Natural killer cell (primary cell): ENCODE data around the gene UMOD. TPM values are rescaled to one million over a fixed set of nuclear protein-coding genes. Genes with fewer than 3 reads are reported as not detected.

ENCODE experiments used
- ATAC-seq, 3 donors: fragments of 150-1000 bp in 2 of 3; fragments of 200-7000 bp in 1 of 3; cut with Tn5 transposase; 1 replicate in 1 of 3; 2 replicates in 2 of 3; pipeline ENCODE4 v1.10.0; 2021; ENCODE audit warnings: mild to moderate bottlenecking in 2 of 3, moderate library complexity in 2 of 3
- DNase-seq, 2 donors: peaks; one replicate each; pipeline versions ENCODE4 v3.0.0 to v3.0.0-alpha.2; 2013 to 2021; ENCODE audit warnings: mixed read lengths in 1 of 2
- H3K27ac ChIP-seq: one replicate; pipeline ENCODE4 v1.5.1; 2013; ENCODE audit warnings: mild to moderate bottlenecking, low read length
- H3K27me3 ChIP-seq: one replicate; pipeline ENCODE4 v1.6.1; 2013; ENCODE audit warnings: low read length; ENCODE audit not compliant: control insufficient read depth, insufficient read depth
- H3K36me3 ChIP-seq: one replicate; pipeline ENCODE4 v1.6.1; 2013; ENCODE audit warnings: low read length; ENCODE audit not compliant: control insufficient read depth, insufficient read depth
- H3K4me1 ChIP-seq: one replicate; pipeline ENCODE4 v1.6.1; 2013; ENCODE audit warnings: low read length; ENCODE audit not compliant: control insufficient read depth, insufficient read depth
- H3K4me3 ChIP-seq: one replicate; pipeline ENCODE4 v1.5.1; 2013; ENCODE audit warnings: low read length
- H3K9me3 ChIP-seq: one replicate; pipeline ENCODE4 v1.6.1; 2013; ENCODE audit warnings: low read length; ENCODE audit not compliant: control insufficient read depth, insufficient read depth
- H3K27ac Mint-ChIP-seq, 2 donors: one replicate each; pipeline ENCODE4 v1.8.0; 2022; ENCODE audit warnings: mild to moderate bottlenecking in 2 of 2, mixed read lengths in 2 of 2, moderate library complexity in 1 of 2
- H3K27me3 Mint-ChIP-seq, 2 donors: one replicate each; pipeline ENCODE4 v1.8.0; 2022; ENCODE audit warnings: low read depth in 2 of 2, mixed read lengths in 2 of 2
- H3K36me3 Mint-ChIP-seq: one replicate; pipeline ENCODE4 v1.8.0; 2022; ENCODE audit warnings: mixed read lengths
- H3K4me1 Mint-ChIP-seq, 2 donors: one replicate each; pipeline ENCODE4 v1.8.0; 2022; ENCODE audit warnings: mixed read lengths in 2 of 2
- H3K4me3 Mint-ChIP-seq: one replicate; pipeline ENCODE4 v1.8.0; 2022; ENCODE audit warnings: mild to moderate bottlenecking, moderate library complexity, mixed read lengths
- H3K9me3 Mint-ChIP-seq, 2 donors: one replicate each; pipeline ENCODE4 v1.8.0; 2022; ENCODE audit warnings: mixed read lengths in 2 of 2
- WGBS: methylation state at CpG from one replicate; pipeline ENCODE4 v1.1.7; 2013; ENCODE audit warnings: missing lambda C conversion rate; ENCODE audit not compliant: insufficient coverage; 5-methylcytosine and 5-hydroxymethylcytosine counted together
- intact Hi-C: fragments of 100-400 bp; cut with micrococcal nuclease; formaldehyde crosslinking; loops from one replicate; pipeline ENCODE4 v1.14.2; 2022
- total RNA-seq, 4 donors: library from RNA; stranded (reverse); fragments of 120-200 nt in 1 of 4; gene quantifications; one replicate each; pipeline versions ENCODE4 v1.2.3 to v1.2.4, GENCODE V29; 2013 to 2022
- TF ChIP-seq, protein P1 (sequence below): fragments of 200-600 bp; IDR thresholded peaks from one replicate; pipeline ENCODE4 v1.8.0; 2022; ENCODE audit warnings: antibody characterized with exemption

The UMOD gene
- total RNA-seq, 3 donors from 2014 or later (not counting 1 experiment from before 2014, with no cell fraction given) = not detected

DNA sequence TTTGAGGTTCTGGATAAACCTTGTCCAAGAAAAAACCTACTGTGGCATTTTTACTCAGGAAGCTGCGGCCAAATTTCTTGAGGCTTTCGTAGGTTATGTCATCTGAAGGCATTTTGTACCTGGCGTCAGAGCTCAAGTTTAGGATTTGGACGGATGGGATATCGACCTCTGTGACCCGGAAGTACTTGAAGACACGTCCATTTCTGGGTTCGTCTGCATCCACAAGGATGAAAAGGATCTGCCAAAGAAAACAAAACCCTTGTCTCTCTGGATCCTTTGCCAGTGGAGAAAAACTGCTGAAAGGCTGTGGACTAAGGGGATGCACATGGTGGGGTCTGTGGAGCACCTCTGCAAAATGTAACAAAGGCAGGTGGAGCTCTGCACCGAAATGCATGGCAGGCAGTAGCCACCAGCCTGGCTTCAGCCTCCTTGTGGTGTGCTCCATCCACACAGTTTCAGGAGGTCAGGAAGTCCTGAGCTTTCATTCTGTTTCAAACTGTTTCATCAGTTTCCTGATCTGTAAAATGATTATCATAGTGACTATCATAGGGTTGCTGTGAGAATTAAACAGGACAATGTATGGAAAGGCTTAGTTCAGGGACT is 17.0 kb upstream of the UMOD start:
- Histone ChIP-seq H3K27ac (no peak overlapping the region), H3K36me3 (no peaks in the 10 kb centered on the region), H3K27me3 (no peaks in the 10 kb centered on the region), H3K4me1 (no peaks in the 10 kb centered on the region), H3K9me3 (no peaks in the 10 kb centered on the region), H3K4me3 (no peak overlapping the region)
- TF ChIP-seq, protein P1, sequence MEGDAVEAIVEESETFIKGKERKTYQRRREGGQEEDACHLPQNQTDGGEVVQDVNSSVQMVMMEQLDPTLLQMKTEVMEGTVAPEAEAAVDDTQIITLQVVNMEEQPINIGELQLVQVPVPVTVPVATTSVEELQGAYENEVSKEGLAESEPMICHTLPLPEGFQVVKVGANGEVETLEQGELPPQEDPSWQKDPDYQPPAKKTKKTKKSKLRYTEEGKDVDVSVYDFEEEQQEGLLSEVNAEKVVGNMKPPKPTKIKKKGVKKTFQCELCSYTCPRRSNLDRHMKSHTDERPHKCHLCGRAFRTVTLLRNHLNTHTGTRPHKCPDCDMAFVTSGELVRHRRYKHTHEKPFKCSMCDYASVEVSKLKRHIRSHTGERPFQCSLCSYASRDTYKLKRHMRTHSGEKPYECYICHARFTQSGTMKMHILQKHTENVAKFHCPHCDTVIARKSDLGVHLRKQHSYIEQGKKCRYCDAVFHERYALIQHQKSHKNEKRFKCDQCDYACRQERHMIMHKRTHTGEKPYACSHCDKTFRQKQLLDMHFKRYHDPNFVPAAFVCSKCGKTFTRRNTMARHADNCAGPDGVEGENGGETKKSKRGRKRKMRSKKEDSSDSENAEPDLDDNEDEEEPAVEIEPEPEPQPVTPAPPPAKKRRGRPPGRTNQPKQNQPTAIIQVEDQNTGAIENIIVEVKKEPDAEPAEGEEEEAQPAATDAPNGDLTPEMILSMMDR = no peak
- peaks cover 0 to 8% of the 10 kb centered on the region in 2 donors for H3K27me3 Mint-ChIP-seq
- no peak for DNase-seq
- intact Hi-C loops = no loop called here
- 83% methylated on average over 9 of the region's 9 CpGs for WGBS
- no peak overlapping the region for H3K4me3 Mint-ChIP-seq
- no peaks in the 10 kb centered on the region for H3K36me3 Mint-ChIP-seq
- H3K27ac Mint-ChIP-seq = no peak overlapping the region
- H3K4me1 Mint-ChIP-seq = no peaks in the 10 kb centered on the region
- no peaks in the 10 kb centered on the region for H3K9me3 Mint-ChIP-seq
- no peak for ATAC-seq

DNA sequence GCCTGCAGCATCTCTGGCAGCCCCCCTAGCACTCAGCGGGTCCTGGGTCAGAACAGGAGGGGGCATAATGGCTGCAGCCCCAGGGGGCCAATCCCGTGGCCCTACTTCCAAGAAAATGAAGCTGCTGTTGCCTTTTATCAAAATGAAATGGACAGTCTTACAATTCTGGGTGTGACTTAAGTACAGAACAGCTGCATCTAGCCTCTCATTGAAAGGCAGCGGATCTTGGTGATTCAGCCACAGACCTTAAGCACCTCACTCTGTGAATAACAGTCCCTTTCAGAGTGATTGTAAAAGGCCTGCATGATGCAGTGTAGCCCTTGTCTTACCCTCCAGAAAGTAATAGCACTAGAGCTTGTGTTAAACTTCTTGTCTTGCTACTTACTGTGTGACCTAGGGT is 11.5 kb upstream of the UMOD start:
- no peak for DNase-seq
- no peaks in the 10 kb centered on the region for H3K36me3 ChIP-seq
- TF ChIP-seq, protein P1 = no peak
- H3K36me3 Mint-ChIP-seq = no peaks in the 10 kb centered on the region
- no peak overlapping the region for H3K4me3 Mint-ChIP-seq
- H3K27ac ChIP-seq = no peak overlapping the region
- no peaks in the 10 kb centered on the region for H3K4me1 ChIP-seq
- H3K9me3 ChIP-seq = no peaks in the 10 kb centered on the region
- H3K4me3 ChIP-seq = no peak overlapping the region
- H3K9me3 Mint-ChIP-seq = no peaks in the 10 kb centered on the region
- intact Hi-C loops = no loop called here
- 79% methylated on average over 3 of the region's 3 CpGs for WGBS
- ATAC-seq = no peak
- H3K27ac Mint-ChIP-seq = no peak overlapping the region
- peaks cover 6 to 14% of the 10 kb centered on the region in 2 donors for H3K27me3 Mint-ChIP-seq
- H3K27me3 ChIP-seq = no peaks in the 10 kb centered on the region
- no peaks in the 10 kb centered on the region for H3K4me1 Mint-ChIP-seq

DNA sequence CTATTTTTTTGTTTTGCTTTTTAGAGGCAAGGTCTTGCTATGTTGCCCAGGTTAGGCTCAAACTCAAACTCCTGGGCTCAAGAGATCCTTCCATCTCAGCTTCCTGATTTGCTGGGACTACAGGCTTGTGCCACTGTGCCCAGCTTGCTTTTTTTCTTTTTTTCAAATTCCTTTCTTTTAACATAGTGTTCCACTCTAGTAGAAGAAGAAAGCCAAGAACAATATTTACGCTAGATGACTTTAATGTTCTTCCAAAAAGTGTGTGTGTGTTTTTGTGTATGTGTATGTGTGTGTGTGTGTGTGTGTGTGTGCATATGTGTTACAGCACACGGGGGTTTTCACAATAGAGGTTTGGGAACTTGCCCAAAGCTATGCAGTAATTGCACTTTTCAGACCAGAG is 10.7 kb upstream of the UMOD start:
- Mint-ChIP-seq H3K4me1 (no peaks in the 10 kb centered on the region), H3K27me3 (peaks cover 6 to 13% of the 10 kb centered on the region in 2 donors), H3K4me3 (no peak overlapping the region), H3K27ac (no peak overlapping the region), H3K9me3 (no peaks in the 10 kb centered on the region), H3K36me3 (no peaks in the 10 kb centered on the region)
- Histone ChIP-seq H3K27me3 (no peaks in the 10 kb centered on the region), H3K9me3 (no peaks in the 10 kb centered on the region), H3K4me1 (no peaks in the 10 kb centered on the region), H3K36me3 (no peaks in the 10 kb centered on the region), H3K27ac (no peak overlapping the region), H3K4me3 (no peak overlapping the region)
- 83% methylated on average over 2 of the region's 2 CpGs for WGBS
- TF ChIP-seq, protein P1 = no peak
- intact Hi-C loops = no loop called here
- ATAC-seq (no peak), DNase-seq (no peak)

DNA sequence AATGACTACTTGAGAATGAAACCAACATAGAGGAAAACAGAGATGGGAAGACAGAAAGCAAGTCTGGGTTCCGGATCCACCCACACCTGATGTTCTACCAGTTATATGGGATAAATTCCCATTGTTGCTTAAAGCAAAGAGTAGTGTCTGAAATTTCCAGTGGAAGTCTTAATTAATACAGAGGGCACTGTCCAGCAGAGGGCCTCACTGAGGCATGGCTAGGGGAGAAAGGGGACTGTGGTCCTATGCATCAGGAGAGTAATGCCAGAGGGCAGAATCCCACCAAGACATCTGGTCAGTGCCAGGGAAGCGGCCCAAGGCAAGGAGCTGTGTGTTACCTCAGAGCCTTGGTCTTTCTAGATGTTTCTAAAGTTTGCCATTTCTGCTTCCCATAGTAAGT is 7.5 kb upstream of the UMOD start:
- H3K27ac Mint-ChIP-seq = no peak overlapping the region
- no peaks in the 10 kb centered on the region for H3K36me3 Mint-ChIP-seq
- intact Hi-C loops = no loop called here
- TF ChIP-seq, protein P1 = no peak
- no peaks in the 10 kb centered on the region for H3K27me3 ChIP-seq
- H3K9me3 Mint-ChIP-seq = no peaks in the 10 kb centered on the region
- no peaks in the 10 kb centered on the region for H3K4me1 ChIP-seq
- H3K27me3 Mint-ChIP-seq = peaks cover 6 to 23% of the 10 kb centered on the region in 2 donors
- WGBS = 39% methylated on average over 2 of the region's 2 CpGs
- DNase-seq = no peak
- H3K9me3 ChIP-seq = no peaks in the 10 kb centered on the region
- H3K4me3 Mint-ChIP-seq = no peak overlapping the region
- no peaks in the 10 kb centered on the region for H3K36me3 ChIP-seq
- H3K4me3 ChIP-seq = no peak overlapping the region
- H3K27ac ChIP-seq = no peak overlapping the region
- no peak for ATAC-seq
- H3K4me1 Mint-ChIP-seq = no peaks in the 10 kb centered on the region
